HCT116 (cell line): ENCODE results near the gene STK32B. TPM values are rescaled to one million over a fixed set of nuclear protein-coding genes. Genes with fewer than 3 reads are reported as not detected.

Experiments used
- ATAC-seq: fragments of 200-7000 bp; cut with Tn5 transposase; 2 replicates; pipeline ENCODE4 v1.9.1; 2020; ENCODE audit warnings: mild to moderate bottlenecking, moderate library complexity
- BruUV-seq: library from RNA; stranded (reverse); fragments of 400-500 nt; replicated peaks from 2 replicates; lab custom pipeline; 2021; lab: Mats Ljungman, UMichigan
- CTCF ChIA-PET: fragments of 300-600 bp; sonication (Branson Sonifier 250); formaldehyde crosslinking; loops from one replicate; lab custom pipeline; 2021; ENCODE audit warnings: antibody characterized with exemption; lab: Charles Lee
- POLR2A ChIA-PET: fragments of 300-600, 350-600 bp; sonication (Branson Sonifier 250); formaldehyde crosslinking; loops from one replicate; lab custom pipeline; 2021; ENCODE audit warnings: antibody characterized with exemption; lab: Charles Lee
- RAD21 ChIA-PET, 2 experiments: fragments of 300-600 bp; sonication (Branson Sonifier 250); formaldehyde crosslinking; loops; one replicate each; lab custom pipeline; 2023; ENCODE audit warnings: low total read pairs in 2 of 2; ENCODE audit not compliant: uncharacterized antibody in 2 of 2, unreplicated experiment in 2 of 2, low non-redundant PET in 1 of 2; lab: Charles Lee
- DNase-seq: peaks from one replicate; pipeline ENCODE4 v3.0.0-alpha.2; 2010; ENCODE audit warnings: low read depth, low spot score
- H2AFZ ChIP-seq: fragments of 200-600 bp; shearing (Covaris generic), sonication (generic); 2 replicates; pipeline ENCODE4 v1.6.1; 2017; ENCODE audit warnings: low read depth, mixed run types, mixed read lengths, antibody characterized with exemption, low read length; ENCODE audit not compliant: poor library complexity, severe bottlenecking
- H3K27ac ChIP-seq: 2 replicates; pipeline ENCODE4 v1.5.1; 2012; ENCODE audit warnings: low read depth, low read length
- H3K27me3 ChIP-seq: fragments of 200-600 bp; sonication (generic); 2 replicates; pipeline ENCODE4 v1.6.1; 2016; ENCODE audit warnings: mixed run types, low read length, mixed read lengths; ENCODE audit not compliant: insufficient read depth
- H3K36me3 ChIP-seq, 2 experiments: fragments of 200-500 bp in 1 of 2; fragments of 200-600 bp in 1 of 2; sonication (Bioruptor generic) in 1 of 2; sonication (generic) in 1 of 2; 2 replicates each; pipeline versions ENCODE4 v1.5.1 to v1.6.1; 2014 to 2016; ENCODE audit warnings: low read length in 2 of 2, inconsistent platforms in 1 of 2, mixed read lengths in 1 of 2, mixed run types in 1 of 2; ENCODE audit not compliant: insufficient read depth in 2 of 2, control insufficient read depth in 1 of 2
- H3K4me1 ChIP-seq, 2 experiments: fragments of 200-600 bp in 1 of 2; sonication (generic) in 1 of 2; 2 replicates each; pipeline versions ENCODE4 v1.5.1 to v1.6.1; 2012 to 2017; ENCODE audit warnings: low read length in 2 of 2, inconsistent platforms in 1 of 2, mild to moderate bottlenecking in 1 of 2, mixed read lengths in 1 of 2, mixed run types in 1 of 2, moderate library complexity in 1 of 2; ENCODE audit not compliant: insufficient read depth in 2 of 2, control insufficient read depth in 1 of 2
- H3K4me2 ChIP-seq: fragments of 200-600 bp; sonication (generic); 2 replicates; pipeline ENCODE4 v1.6.1; 2017; ENCODE audit warnings: mixed run types, low read length, mixed read lengths
- H3K4me3 ChIP-seq, 2 experiments: fragments of 200-600 bp in 1 of 2; sonication (generic) in 1 of 2; replicated peaks in 1 of 2; 2 replicates each; pipeline ENCODE4 v1.5.1; 2011 to 2016; ENCODE audit warnings: low read length in 2 of 2, control low read depth in 1 of 2, low read depth in 1 of 2, mild to moderate bottlenecking in 1 of 2, mixed read lengths in 1 of 2, mixed run types in 1 of 2
- H3K79me2 ChIP-seq: fragments of 200-600 bp; sonication (generic); 2 replicates; pipeline ENCODE4 v1.6.1; 2017; ENCODE audit warnings: mild to moderate bottlenecking, mixed run types, low read length, moderate library complexity, mixed read lengths; ENCODE audit not compliant: insufficient read depth
- H3K9ac ChIP-seq: fragments of 200-600 bp; sonication (generic); 2 replicates; pipeline ENCODE4 v1.6.1; 2016; ENCODE audit warnings: low read length, mixed read lengths
- H3K9me2 ChIP-seq: fragments of 200-600 bp; sonication (generic), shearing (Covaris generic); 2 replicates; pipeline ENCODE4 v1.6.1; 2017; ENCODE audit warnings: mixed run types, mild to moderate bottlenecking, moderate library complexity; ENCODE audit not compliant: insufficient read depth
- H3K9me3 ChIP-seq, 2 experiments: fragments of 200-500 bp in 1 of 2; fragments of 200-600 bp in 1 of 2; sonication (Bioruptor generic) in 1 of 2; sonication (generic) in 1 of 2; 2 replicates each; pipeline ENCODE4 v1.6.1; 2014 to 2017; ENCODE audit warnings: low read length in 2 of 2, mixed read lengths in 2 of 2, inconsistent platforms in 1 of 2, low read depth in 1 of 2, mild to moderate bottlenecking in 1 of 2, mixed run types in 1 of 2, moderate library complexity in 1 of 2; ENCODE audit not compliant: control insufficient read depth in 1 of 2, insufficient read depth in 1 of 2
- H4K20me1 ChIP-seq: fragments of 200-600 bp; sonication (generic), shearing (Covaris generic); 2 replicates; pipeline ENCODE4 v1.6.1; 2017; ENCODE audit warnings: mixed run types, mild to moderate bottlenecking, moderate library complexity; ENCODE audit not compliant: insufficient read depth
- CBX3 ChIP-seq: IDR thresholded peaks from 2 replicates; pipeline ENCODE4 v1.6.1; 2012; ENCODE audit warnings: low read depth
- CEBPB ChIP-seq: IDR thresholded peaks from 2 replicates; pipeline ENCODE4 v1.6.1; 2012; ENCODE audit warnings: low read depth
- EGR1 ChIP-seq: IDR thresholded peaks from 2 replicates; pipeline ENCODE4 v1.6.1; 2012; ENCODE audit warnings: low read depth
- ELF1 ChIP-seq: IDR thresholded peaks from 2 replicates; pipeline ENCODE4 v1.6.1; 2012; ENCODE audit warnings: low read depth, borderline replicate concordance
- EZH2 ChIP-seq: fragments of 200-600 bp; sonication (generic); IDR thresholded peaks from 2 replicates; pipeline ENCODE4 v1.6.1; 2017; ENCODE audit warnings: antibody characterized with exemption, mixed run types
- EZH2phosphoT487 ChIP-seq: fragments of 200-600 bp; IDR thresholded peaks from 2 replicates; pipeline ENCODE4 v1.6.1; 2018; ENCODE audit warnings: antibody characterized with exemption, borderline replicate concordance
- FOSL1 ChIP-seq: IDR thresholded peaks from 2 replicates; pipeline ENCODE4 v1.6.1; 2012; ENCODE audit warnings: low read depth
- JUND ChIP-seq: IDR thresholded peaks from 2 replicates; pipeline ENCODE4 v1.6.1; 2012
- POLR2A ChIP-seq: IDR thresholded peaks from 2 replicates; pipeline ENCODE4 v1.7.0; 2011; ENCODE audit warnings: borderline replicate concordance; ENCODE audit not compliant: insufficient read depth, insufficient read length; ENCODE audit errors: extremely low read depth
- RAD21 ChIP-seq: IDR thresholded peaks from 2 replicates; pipeline ENCODE4 v1.6.1; 2012; ENCODE audit warnings: low read depth, mild to moderate bottlenecking
- SIN3A ChIP-seq: IDR thresholded peaks from 2 replicates; pipeline ENCODE4 v1.6.1; 2012; ENCODE audit warnings: low read depth
- SP1 ChIP-seq: IDR thresholded peaks from 2 replicates; pipeline ENCODE4 v1.6.1; 2012; ENCODE audit warnings: low read depth
- TCF7L2 ChIP-seq: IDR thresholded peaks from 2 replicates; pipeline ENCODE4 v1.7.0; 2011; ENCODE audit warnings: borderline replicate concordance, inconsistent platforms; ENCODE audit not compliant: insufficient read depth, insufficient read length; ENCODE audit errors: extremely low read depth
- ZFX ChIP-seq: fragments of 450-650 bp; IDR thresholded peaks from 2 replicates; pipeline ENCODE4 v1.6.1; 2017
- ZNF274 ChIP-seq: fragments of 200-500 bp; sonication (Bioruptor generic); IDR thresholded peaks from 2 replicates; pipeline ENCODE4 v1.6.1; 2014; ENCODE audit warnings: mild to moderate bottlenecking, low read depth, low read length, inconsistent platforms
- intact Hi-C: fragments of 100-400 bp; cut with micrococcal nuclease; formaldehyde crosslinking; loops from 2 replicates; pipeline ENCODE4 v1.10.0; 2022
- total RNA-seq: library from RNA; stranded (reverse); gene quantifications from one replicate; pipeline ENCODE4 v1.2.1, GENCODE V29; 2021; ENCODE audit not compliant: unreplicated experiment
- TF ChIP-seq, protein P1 (sequence below): IDR thresholded peaks from 2 replicates; pipeline ENCODE4 v1.6.1; 2012
- TF ChIP-seq, protein P2 (sequence below): IDR thresholded peaks from 2 replicates; pipeline ENCODE4 v1.6.1; 2011; ENCODE audit warnings: mild to moderate bottlenecking, low read length, moderate library complexity; ENCODE audit not compliant: insufficient replicate concordance; ENCODE audit errors: extremely low read depth
- TF ChIP-seq, protein P3 (sequence below): IDR thresholded peaks from 2 replicates; pipeline ENCODE4 v1.6.1; 2012
- TF ChIP-seq, protein P4 (sequence below): IDR thresholded peaks from 2 replicates; pipeline ENCODE4 v1.6.1; 2012; ENCODE audit warnings: low read depth

STK32B gene
- total RNA-seq, 1 experiment from 2014 or later, result not detected

DNA sequence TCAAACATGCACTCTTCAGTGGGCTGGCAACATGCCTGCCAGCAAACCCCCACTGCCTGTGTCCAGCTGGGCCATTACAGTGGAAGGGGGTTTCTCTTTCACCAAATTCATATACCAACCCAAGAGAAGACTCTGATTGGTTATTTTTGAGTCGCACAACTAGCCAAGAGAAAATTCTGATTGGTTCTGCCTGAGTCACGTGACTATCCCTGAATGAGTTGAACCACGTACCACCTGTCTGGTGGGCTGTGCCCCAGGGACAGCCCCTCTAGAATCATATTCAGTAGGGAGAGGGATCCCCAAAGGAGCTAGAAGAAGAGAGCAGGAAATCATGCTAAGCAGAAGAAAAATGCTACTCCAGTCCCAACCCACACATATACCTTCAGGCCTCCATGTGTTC, 313.1 kb downstream of the STK32B start:
- RAD21 ChIA-PET, result no interaction called here
- CTCF ChIA-PET, result no interaction called here
- no peak for ATAC-seq
- no peaks in the 10 kb centered on the region for H3K27me3 ChIP-seq
- TF ChIP-seq SP1 (no peak), CEBPB (no peak), EZH2 (no peak), TCF7L2 (no peak), ZNF274 (no peak), EGR1 (no peak), JUND (no peak), POLR2A (no peak), CBX3 (no peak), FOSL1 (no peak), SIN3A (no peak), RAD21 (no peak), ELF1 (no peak), ZFX (no peak), EZH2phosphoT487 (no peak)
- TF ChIP-seq, protein P1, sequence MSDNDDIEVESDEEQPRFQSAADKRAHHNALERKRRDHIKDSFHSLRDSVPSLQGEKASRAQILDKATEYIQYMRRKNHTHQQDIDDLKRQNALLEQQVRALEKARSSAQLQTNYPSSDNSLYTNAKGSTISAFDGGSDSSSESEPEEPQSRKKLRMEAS, result no peak
- TF ChIP-seq, protein P2, sequence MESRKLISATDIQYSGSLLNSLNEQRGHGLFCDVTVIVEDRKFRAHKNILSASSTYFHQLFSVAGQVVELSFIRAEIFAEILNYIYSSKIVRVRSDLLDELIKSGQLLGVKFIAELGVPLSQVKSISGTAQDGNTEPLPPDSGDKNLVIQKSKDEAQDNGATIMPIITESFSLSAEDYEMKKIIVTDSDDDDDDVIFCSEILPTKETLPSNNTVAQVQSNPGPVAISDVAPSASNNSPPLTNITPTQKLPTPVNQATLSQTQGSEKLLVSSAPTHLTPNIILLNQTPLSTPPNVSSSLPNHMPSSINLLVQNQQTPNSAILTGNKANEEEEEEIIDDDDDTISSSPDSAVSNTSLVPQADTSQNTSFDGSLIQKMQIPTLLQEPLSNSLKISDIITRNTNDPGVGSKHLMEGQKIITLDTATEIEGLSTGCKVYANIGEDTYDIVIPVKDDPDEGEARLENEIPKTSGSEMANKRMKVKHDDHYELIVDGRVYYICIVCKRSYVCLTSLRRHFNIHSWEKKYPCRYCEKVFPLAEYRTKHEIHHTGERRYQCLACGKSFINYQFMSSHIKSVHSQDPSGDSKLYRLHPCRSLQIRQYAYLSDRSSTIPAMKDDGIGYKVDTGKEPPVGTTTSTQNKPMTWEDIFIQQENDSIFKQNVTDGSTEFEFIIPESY, result no peak
- TF ChIP-seq, protein P3, sequence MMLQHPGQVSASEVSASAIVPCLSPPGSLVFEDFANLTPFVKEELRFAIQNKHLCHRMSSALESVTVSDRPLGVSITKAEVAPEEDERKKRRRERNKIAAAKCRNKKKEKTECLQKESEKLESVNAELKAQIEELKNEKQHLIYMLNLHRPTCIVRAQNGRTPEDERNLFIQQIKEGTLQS, result no peak
- TF ChIP-seq, protein P4, sequence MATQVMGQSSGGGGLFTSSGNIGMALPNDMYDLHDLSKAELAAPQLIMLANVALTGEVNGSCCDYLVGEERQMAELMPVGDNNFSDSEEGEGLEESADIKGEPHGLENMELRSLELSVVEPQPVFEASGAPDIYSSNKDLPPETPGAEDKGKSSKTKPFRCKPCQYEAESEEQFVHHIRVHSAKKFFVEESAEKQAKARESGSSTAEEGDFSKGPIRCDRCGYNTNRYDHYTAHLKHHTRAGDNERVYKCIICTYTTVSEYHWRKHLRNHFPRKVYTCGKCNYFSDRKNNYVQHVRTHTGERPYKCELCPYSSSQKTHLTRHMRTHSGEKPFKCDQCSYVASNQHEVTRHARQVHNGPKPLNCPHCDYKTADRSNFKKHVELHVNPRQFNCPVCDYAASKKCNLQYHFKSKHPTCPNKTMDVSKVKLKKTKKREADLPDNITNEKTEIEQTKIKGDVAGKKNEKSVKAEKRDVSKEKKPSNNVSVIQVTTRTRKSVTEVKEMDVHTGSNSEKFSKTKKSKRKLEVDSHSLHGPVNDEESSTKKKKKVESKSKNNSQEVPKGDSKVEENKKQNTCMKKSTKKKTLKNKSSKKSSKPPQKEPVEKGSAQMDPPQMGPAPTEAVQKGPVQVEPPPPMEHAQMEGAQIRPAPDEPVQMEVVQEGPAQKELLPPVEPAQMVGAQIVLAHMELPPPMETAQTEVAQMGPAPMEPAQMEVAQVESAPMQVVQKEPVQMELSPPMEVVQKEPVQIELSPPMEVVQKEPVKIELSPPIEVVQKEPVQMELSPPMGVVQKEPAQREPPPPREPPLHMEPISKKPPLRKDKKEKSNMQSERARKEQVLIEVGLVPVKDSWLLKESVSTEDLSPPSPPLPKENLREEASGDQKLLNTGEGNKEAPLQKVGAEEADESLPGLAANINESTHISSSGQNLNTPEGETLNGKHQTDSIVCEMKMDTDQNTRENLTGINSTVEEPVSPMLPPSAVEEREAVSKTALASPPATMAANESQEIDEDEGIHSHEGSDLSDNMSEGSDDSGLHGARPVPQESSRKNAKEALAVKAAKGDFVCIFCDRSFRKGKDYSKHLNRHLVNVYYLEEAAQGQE, result no peak
- TF ChIP-seq, all 23 proteins: peak for 0
- H3K4me1 ChIP-seq, result peaks cover 0 to 20% of the 10 kb centered on the region in 2 experiments; a peak in 2 of 4 replicates
- H2AFZ ChIP-seq, result no peak overlapping the region
- H3K9me2 ChIP-seq, result no peaks in the 10 kb centered on the region
- H3K79me2 ChIP-seq, result no peaks in the 10 kb centered on the region
- intact Hi-C loops, result no loop called here
- no peak overlapping the region for H3K4me3 ChIP-seq
- no peak overlapping the region for H3K9ac ChIP-seq
- POLR2A ChIA-PET, result no interaction called here
- H3K4me2 ChIP-seq, result no peak overlapping the region
- no TSS peak for BruUV-seq
- H3K27ac ChIP-seq, result no peak overlapping the region
- no peaks in the 10 kb centered on the region for H3K36me3 ChIP-seq
- DNase-seq, result no peak
- no peaks in the 10 kb centered on the region for H4K20me1 ChIP-seq
- no peaks in the 10 kb centered on the region for H3K9me3 ChIP-seq
